ENCODE measurements around the gene PTPRD. TPM values are rescaled to one million over a fixed set of nuclear protein-coding genes. Genes with fewer than 3 reads are reported as not detected.

The PTPRD gene
- total and polyA plus RNA-seq, 2 of the 4 experiments (the other 2 are of a cell fraction), result 0.07 to 0.18 TPM

DNA sequence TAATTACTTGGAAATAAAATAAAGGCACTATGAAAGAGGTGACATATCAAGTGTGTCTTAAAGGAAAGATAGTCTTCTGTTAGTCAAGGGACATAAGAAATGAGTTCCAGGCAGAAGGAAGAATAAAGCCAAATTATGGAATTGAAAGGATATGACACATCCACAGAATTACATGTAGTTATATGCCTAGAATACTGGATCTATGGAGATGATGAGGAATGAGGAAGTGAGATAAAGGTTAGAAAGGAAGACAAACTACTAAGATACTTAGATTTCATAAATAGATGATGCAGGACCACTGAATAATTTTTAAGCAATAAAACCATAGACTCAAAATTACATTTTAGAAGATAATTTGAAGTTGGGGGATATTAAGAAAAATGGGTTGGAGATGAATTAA, 609.8 kb downstream of the PTPRD start:
- Histone ChIP-seq H3K14ac (replicated peaks; ENCODE audit: low read depth, low read length) (no peak overlapping the region), H3K4me3 (ENCODE audit: insufficient read depth, low read depth, low read length) (no peak overlapping the region), H2BK20ac (ENCODE audit: low read depth, low read length) (no peak overlapping the region), H4K20me1 (ENCODE audit: insufficient read depth, low read length) (no peaks in the 10 kb centered on the region), H3K79me1 (ENCODE audit: low read depth in 1 of 2, low read length in 2 of 2) (no peaks in the 10 kb centered on the region), H3K27ac (ENCODE audit: insufficient read depth, low read length) (no peak overlapping the region), H2BK5ac (ENCODE audit: low read depth, low read length, poor library complexity, severe bottlenecking) (no peak overlapping the region), H3K23ac (ENCODE audit: low read depth, low read length) (no peak overlapping the region), H3K27me3 (ENCODE audit: control insufficient read depth, insufficient read depth, low read length) (no peaks in the 10 kb centered on the region), H2AFZ (replicated peaks; ENCODE audit: low read length, poor library complexity) (no peak overlapping the region), H4K8ac (ENCODE audit: low read depth in 2 of 2, low read length in 2 of 2) (no peak overlapping the region), H3K36me3 (ENCODE audit: control insufficient read depth, insufficient read depth, low read length) (no peaks in the 10 kb centered on the region), H3K4ac (ENCODE audit: low read depth, low read length) (no peak overlapping the region), H2AK9ac (replicated peaks; ENCODE audit: low read depth, low read length, poor library complexity) (no peak overlapping the region), H4K91ac (ENCODE audit: insufficient read depth, low read depth, low read length) (no peak overlapping the region), H3K9me1 (ENCODE audit: insufficient read depth, low read length) (no peaks in the 10 kb centered on the region), H3K9ac (ENCODE audit: low read depth, low read length) (no peak overlapping the region), H4K5ac (ENCODE audit: low read depth, low read length) (no peak overlapping the region), H3K4me1 (ENCODE audit: control insufficient read depth, insufficient read depth, low read length) (no peaks in the 10 kb centered on the region), H2BK120ac (ENCODE audit: low read depth, low read length) (no peak overlapping the region), H2AK5ac (ENCODE audit: low read depth, low read length) (no peak overlapping the region), H2BK15ac (ENCODE audit: low read depth, low read length) (no peak overlapping the region), H3K18ac (ENCODE audit: low read depth, low read length) (no peak overlapping the region), H3K9me3 (ENCODE audit: control insufficient read depth, insufficient read depth, low read length) (no peaks in the 10 kb centered on the region), H3K4me2 (ENCODE audit: low read depth, low read length) (no peak overlapping the region), H3K56ac (ENCODE audit: extremely low read depth, insufficient read depth, low read length) (no peak overlapping the region)
- no peak for ATAC-seq (ENCODE audit: low read depth)
- TF ChIP-seq CEBPB (IDR thresholded peaks at IDR 0.05; ENCODE audit: low read depth, low read length) (no peak), SMC3 (IDR thresholded peaks at IDR 0.05; ENCODE audit: low read depth, low read length) (no peak), CHD1 (IDR thresholded peaks at IDR 0.05; ENCODE audit: low read depth, low read length) (no peak), RAD21 (IDR thresholded peaks at IDR 0.05; ENCODE audit: low read length) (no peak), BHLHE40 (IDR thresholded peaks at IDR 0.05; ENCODE audit: low read depth, low read length) (no peak), FOS (IDR thresholded peaks at IDR 0.05; ENCODE audit: low read depth, low read length) (no peak), MXI1 (IDR thresholded peaks at IDR 0.05; ENCODE audit: borderline replicate concordance, low read depth, low read length) (no peak), RCOR1 (IDR thresholded peaks at IDR 0.05; ENCODE audit: insufficient replicate concordance, low read length) (no peak), RFX5 (IDR thresholded peaks at IDR 0.05; ENCODE audit: low read depth, low read length) (no peak), POLR2A (IDR thresholded peaks at IDR 0.05; ENCODE audit: low read depth, low read length) (no peak)
- TF ChIP-seq, protein P1, sequence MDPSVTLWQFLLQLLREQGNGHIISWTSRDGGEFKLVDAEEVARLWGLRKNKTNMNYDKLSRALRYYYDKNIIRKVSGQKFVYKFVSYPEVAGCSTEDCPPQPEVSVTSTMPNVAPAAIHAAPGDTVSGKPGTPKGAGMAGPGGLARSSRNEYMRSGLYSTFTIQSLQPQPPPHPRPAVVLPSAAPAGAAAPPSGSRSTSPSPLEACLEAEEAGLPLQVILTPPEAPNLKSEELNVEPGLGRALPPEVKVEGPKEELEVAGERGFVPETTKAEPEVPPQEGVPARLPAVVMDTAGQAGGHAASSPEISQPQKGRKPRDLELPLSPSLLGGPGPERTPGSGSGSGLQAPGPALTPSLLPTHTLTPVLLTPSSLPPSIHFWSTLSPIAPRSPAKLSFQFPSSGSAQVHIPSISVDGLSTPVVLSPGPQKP (IDR thresholded peaks at IDR 0.05; ENCODE audit: borderline replicate concordance, low read depth, low read length), result no peak
- TF ChIP-seq, protein P2, sequence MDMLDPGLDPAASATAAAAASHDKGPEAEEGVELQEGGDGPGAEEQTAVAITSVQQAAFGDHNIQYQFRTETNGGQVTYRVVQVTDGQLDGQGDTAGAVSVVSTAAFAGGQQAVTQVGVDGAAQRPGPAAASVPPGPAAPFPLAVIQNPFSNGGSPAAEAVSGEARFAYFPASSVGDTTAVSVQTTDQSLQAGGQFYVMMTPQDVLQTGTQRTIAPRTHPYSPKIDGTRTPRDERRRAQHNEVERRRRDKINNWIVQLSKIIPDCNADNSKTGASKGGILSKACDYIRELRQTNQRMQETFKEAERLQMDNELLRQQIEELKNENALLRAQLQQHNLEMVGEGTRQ (IDR thresholded peaks at IDR 0.05; ENCODE audit: low read depth, low read length), result no peak
- intact Hi-C loops (cut with micrococcal nuclease), result no loop called here
- no TSS peak for BruUV-seq (replicated peaks)
- ChIA-PET CTCF (no interaction called here), POLR2A (ENCODE audit: unreplicated experiment) (no interaction called here)
- DNase-seq, result no peak
- in situ Hi-C loops (cut with MboI; ENCODE audit: low sequenced_read_pairs), result no loop called here
- dilution Hi-C loops (cut with HindIII; ENCODE audit: low sequenced_read_pairs, unreplicated experiment), result no loop called here
